PC-3 (cell line): ENCODE data around the gene ACP2. TPM values are rescaled to one million over a fixed set of nuclear protein-coding genes. Genes with fewer than 3 reads are reported as not detected.

Source experiments
- ATAC-seq: fragments of 200-7000 bp; cut with Tn5 transposase; 2 replicates; pipeline ENCODE4 v1.9.1; 2020; ENCODE audit warnings: mild to moderate bottlenecking, moderate library complexity
- BruUV-seq: library from RNA; stranded (reverse); fragments of 400-500 nt; replicated peaks from 2 replicates; lab custom pipeline; 2021; lab: Mats Ljungman, UMichigan
- CTCF ChIA-PET: fragments of 300-600 bp; sonication (Branson Sonifier 250); formaldehyde crosslinking; loops from one replicate; lab custom pipeline; 2022; ENCODE audit warnings: antibody characterized with exemption; lab: Charles Lee
- POLR2A ChIA-PET: fragments of 300-600 bp; sonication (Branson Sonifier 250); formaldehyde crosslinking; loops from one replicate; lab custom pipeline; 2022; ENCODE audit warnings: antibody characterized with exemption; ENCODE audit not compliant: unreplicated experiment; lab: Charles Lee
- DNase-seq: peaks from one replicate; pipeline ENCODE4 v3.0.0-alpha.2; 2015
- H2AFZ ChIP-seq: fragments of 300-600 bp; sonication (generic); 2 replicates; pipeline ENCODE4 v1.6.0; 2016; ENCODE audit warnings: antibody characterized with exemption, low read length
- H3F3A ChIP-seq: fragments of 300-600 bp; sonication (generic); one replicate; pipeline ENCODE4 v1.6.0; 2017; ENCODE audit warnings: antibody characterized with exemption, low read length, control low read depth, mild to moderate bottlenecking; ENCODE audit not compliant: unreplicated experiment
- H3K27ac ChIP-seq: fragments of 300-600 bp; sonication (generic); 2 replicates; pipeline ENCODE4 v1.5.1; 2016; ENCODE audit warnings: mild to moderate bottlenecking, low read length
- H3K27me3 ChIP-seq: fragments of 300-600 bp; sonication (generic); 2 replicates; pipeline ENCODE4 v1.6.1; 2016; ENCODE audit warnings: low read length, mixed read lengths
- H3K36me3 ChIP-seq: fragments of 300-600 bp; sonication (generic); 2 replicates; pipeline ENCODE4 v1.6.1; 2016; ENCODE audit warnings: low read depth, mixed run types, low read length, mixed read lengths
- H3K4me1 ChIP-seq: fragments of 300-600 bp; sonication (generic); 2 replicates; pipeline ENCODE4 v1.5.1; 2016; ENCODE audit warnings: low read length; ENCODE audit not compliant: insufficient read depth
- H3K4me2 ChIP-seq: fragments of 300-600 bp; sonication (generic); 2 replicates; pipeline ENCODE4 v1.6.0; 2016; ENCODE audit warnings: low read length
- H3K4me3 ChIP-seq: fragments of 300-600 bp; sonication (generic); 2 replicates; pipeline ENCODE4 v1.5.1; 2016; ENCODE audit warnings: mild to moderate bottlenecking, low read length, mixed read lengths
- H3K79me2 ChIP-seq: fragments of 300-600 bp; sonication (generic); 2 replicates; pipeline ENCODE4 v1.6.1; 2017; ENCODE audit warnings: low read length, mixed read lengths
- H3K9ac ChIP-seq: fragments of 300-600 bp; sonication (generic); 2 replicates; pipeline ENCODE4 v1.6.0; 2016; ENCODE audit warnings: mild to moderate bottlenecking, low read length
- H3K9me2 ChIP-seq: fragments of 300-600 bp; sonication (generic); replicated peaks from 2 replicates; pipeline ENCODE4 v1.6.1; 2016; ENCODE audit warnings: mixed run types, low read length, mixed read lengths
- H3K9me3 ChIP-seq: fragments of 300-600 bp; sonication (generic); 2 replicates; pipeline ENCODE4 v1.6.1; 2016; ENCODE audit warnings: low read length, mixed read lengths
- H4K20me1 ChIP-seq: fragments of 300-600 bp; sonication (generic); 2 replicates; pipeline ENCODE4 v1.6.1; 2016; ENCODE audit warnings: low read length, mixed read lengths
- CTCF ChIP-seq: fragments of 300-600 bp; sonication (generic); conservative IDR thresholded peaks from 2 replicates; pipeline ENCODE4 v1.5.1; 2017; ENCODE audit warnings: antibody characterized with exemption, low read depth, mild to moderate bottlenecking, low read length
- EZH2 ChIP-seq: fragments of 300-600 bp; sonication (generic); IDR thresholded peaks from one replicate; pipeline ENCODE4 v1.6.1; 2017; ENCODE audit warnings: antibody characterized with exemption, mild to moderate bottlenecking, low read length; ENCODE audit not compliant: unreplicated experiment
- EZH2phosphoT487 ChIP-seq: fragments of 300-600 bp; sonication (generic); IDR thresholded peaks from 2 replicates; pipeline ENCODE4 v1.6.1; 2018; ENCODE audit warnings: mild to moderate bottlenecking, antibody characterized with exemption, low read length, borderline replicate concordance
- intact Hi-C: fragments of 100-400 bp; cut with micrococcal nuclease; formaldehyde crosslinking; loops from 2 replicates; pipeline ENCODE4 v1.9.0; 2023
- total RNA-seq: library from RNA; depleted of rRNA; stranded (reverse); fragments of >200 nt; gene quantifications from 2 replicates; pipeline ENCODE4 v1.2.3, GENCODE V29; 2014

Gene ACP2
- total RNA-seq, 1 experiment from 2014 or later, result 26.6 TPM

- H4K20me1 ChIP-seq, result no peaks in the 10 kb centered on the region
- TF ChIP-seq EZH2phosphoT487, result no peak
- TF ChIP-seq EZH2, result no peak
- TF ChIP-seq CTCF, result no peak
- DNase-seq (no peak), ATAC-seq (no peak)
- no TSS peak for BruUV-seq
- no peak overlapping the region for H3K4me2 ChIP-seq
- no peaks in the 10 kb centered on the region for H3K9me3 ChIP-seq
- no peak overlapping the region for H2AFZ ChIP-seq
- no peaks in the 10 kb centered on the region for H3K9me2 ChIP-seq
- intact Hi-C loops, result no loop called here
- H3F3A ChIP-seq, result no peaks in the 10 kb centered on the region
- POLR2A ChIA-PET, result no interaction called here
- peaks cover 14% of the 10 kb centered on the region for H3K79me2 ChIP-seq
- no peaks in the 10 kb centered on the region for H3K4me1 ChIP-seq
- peaks cover 42% of the 10 kb centered on the region for H3K36me3 ChIP-seq
- no peak overlapping the region for H3K27ac ChIP-seq
- no peak overlapping the region for H3K4me3 ChIP-seq
- no peaks in the 10 kb centered on the region for H3K27me3 ChIP-seq
- no peak overlapping the region for H3K9ac ChIP-seq
- CTCF ChIA-PET, result no interaction called here
These were observed 29.4 kb upstream of the ACP2 start for GRCh38 chr11:47278058-47278457.

GRCh38 chr11:47276923-47277322 is 28.3 kb upstream of the ACP2 start:
- H3K4me3 ChIP-seq, result no peak overlapping the region
- no peaks in the 10 kb centered on the region for H3F3A ChIP-seq
- no peak overlapping the region for H3K27ac ChIP-seq
- ChIA-PET POLR2A (no interaction called here), CTCF (no interaction called here)
- BruUV-seq, result no TSS peak
- H3K4me2 ChIP-seq, result no peak overlapping the region
- peaks cover 34% of the 10 kb centered on the region for H3K36me3 ChIP-seq
- no peaks in the 10 kb centered on the region for H3K27me3 ChIP-seq
- peaks cover 25% of the 10 kb centered on the region for H3K79me2 ChIP-seq
- intact Hi-C loops, result no loop called here
- H3K4me1 ChIP-seq, result no peaks in the 10 kb centered on the region
- DNase-seq (no peak), ATAC-seq (no peak)
- H3K9me3 ChIP-seq, result no peaks in the 10 kb centered on the region
- TF ChIP-seq CTCF (no peak), EZH2phosphoT487 (no peak), EZH2 (no peak)
- H3K9me2 ChIP-seq, result no peaks in the 10 kb centered on the region
- peaks cover 4% of the 10 kb centered on the region; the same call in 1 of the 2 replicates for H4K20me1 ChIP-seq
- H2AFZ ChIP-seq, result no peak overlapping the region
- no peak overlapping the region for H3K9ac ChIP-seq

- intact Hi-C loops, result no loop called here
These were observed 26.1 kb upstream of the ACP2 start for GRCh38 chr11:47274495-47275235.

More at GRCh38 chr11:47274495-47275235, 26.1 kb upstream of the ACP2 start:
- H3K4me1 ChIP-seq, result peaks cover 8% of the 10 kb centered on the region
- no peak for DNase-seq
- no peak overlapping the region for H3K4me2 ChIP-seq
- ChIA-PET POLR2A (no interaction called here), CTCF (no interaction called here)
- BruUV-seq, result no TSS peak
- no peak for TF ChIP-seq EZH2phosphoT487
- ATAC-seq, result no peak
- peaks cover 30% of the 10 kb centered on the region for H3K36me3 ChIP-seq
- H4K20me1 ChIP-seq, result peaks cover 14% of the 10 kb centered on the region; the same call in 1 of the 2 replicates
- H3K4me3 ChIP-seq, result no peak overlapping the region
- no peak overlapping the region for H3K9ac ChIP-seq
- no peaks in the 10 kb centered on the region for H3F3A ChIP-seq
- H2AFZ ChIP-seq, result no peak overlapping the region
- H3K9me3 ChIP-seq, result no peaks in the 10 kb centered on the region
- H3K9me2 ChIP-seq, result no peaks in the 10 kb centered on the region
- no peak overlapping the region for H3K27ac ChIP-seq
- no peaks in the 10 kb centered on the region for H3K27me3 ChIP-seq
- peaks cover 41% of the 10 kb centered on the region for H3K79me2 ChIP-seq
